H1 (cell line): Measurements from ENCODE around the gene NF1. TPM values are rescaled to one million over a fixed set of nuclear protein-coding genes. Genes with fewer than 3 reads are reported as not detected.

Experiments
- CTCF ChIA-PET: fragments of 300-600 bp; sonication (Branson Sonifier 250); formaldehyde crosslinking; loops from one replicate; lab custom pipeline; 2021; ENCODE audit not compliant: partially characterized antibody; lab: Charles Lee
- POLR2A ChIA-PET: fragments of 300-600 bp; sonication (Branson Sonifier 250); formaldehyde crosslinking; loops from one replicate; lab custom pipeline; 2021; ENCODE audit warnings: inconsistent platforms; ENCODE audit not compliant: partially characterized antibody; lab: Charles Lee
- DNase-seq, 2 experiments: peaks; one replicate each; pipeline versions ENCODE4 v3.0.0 to v3.0.0-alpha.2; 2010 to 2022; ENCODE audit warnings: low spot score in 2 of 2, low read depth in 1 of 2, mixed read lengths in 1 of 2
- FAIRE-seq: peaks from 2 replicates; lab custom pipeline; 2011; peaks lifted over from hg19 to GRCh38; lab: Jason Lieb, UNC
- H2AFZ ChIP-seq: 2 replicates; pipeline ENCODE4 v1.8.1; 2012; ENCODE audit warnings: low read length, inconsistent platforms
- H2AK5ac ChIP-seq: 2 replicates; pipeline ENCODE4 v1.6.1; 2013; ENCODE audit warnings: low read depth, low read length
- H2BK120ac ChIP-seq: replicated peaks from 2 replicates; pipeline ENCODE3; 2013; ENCODE audit warnings: low read depth, low read length, inconsistent platforms
- H2BK12ac ChIP-seq: 2 replicates; pipeline ENCODE4 v1.6.1; 2013; ENCODE audit warnings: low read depth, low read length
- H2BK15ac ChIP-seq: 2 replicates; pipeline ENCODE4 v1.6.1; 2013; ENCODE audit warnings: low read length
- H2BK20ac ChIP-seq: 2 replicates; pipeline ENCODE4 v1.6.1; 2013; ENCODE audit warnings: low read length
- H2BK5ac ChIP-seq: 2 replicates; pipeline ENCODE4 v1.6.1; 2013; ENCODE audit warnings: low read depth, low read length
- H3K14ac ChIP-seq: 2 replicates; pipeline ENCODE4 v1.6.1; 2013; ENCODE audit warnings: inconsistent platforms; ENCODE audit not compliant: insufficient read length
- H3K18ac ChIP-seq: 2 replicates; pipeline ENCODE4 v1.6.1; 2013; ENCODE audit warnings: low read length; ENCODE audit errors: extremely low read depth
- H3K23ac ChIP-seq: 2 replicates; pipeline ENCODE4 v1.6.1; 2013; ENCODE audit warnings: inconsistent platforms; ENCODE audit not compliant: insufficient read length
- H3K23me2 ChIP-seq: 2 replicates; pipeline ENCODE4 v1.6.1; 2013; ENCODE audit warnings: low read depth, low read length
- H3K27ac ChIP-seq: 2 replicates; pipeline ENCODE4 v1.6.1; 2011; ENCODE audit warnings: low read depth, low read length, inconsistent platforms
- H3K27me3 ChIP-seq, 4 experiments: replicated peaks in 1 of 4; 1 replicate in 1 of 4; 2 replicates in 3 of 4; pipeline versions ENCODE4 v1.6.1 to v1.8.1; 2011 to 2013; ENCODE audit warnings: low read length in 3 of 4, mild to moderate bottlenecking in 3 of 4, inconsistent platforms in 2 of 4, mixed read lengths in 2 of 4, moderate library complexity in 1 of 4; ENCODE audit not compliant: control insufficient read depth in 3 of 4, insufficient read depth in 3 of 4; ENCODE audit errors: extremely low read depth in 1 of 4
- H3K36me3 ChIP-seq, 4 experiments: 2 replicates each; pipeline versions ENCODE4 v1.6.1 to v1.8.1; 2011 to 2013; ENCODE audit warnings: mild to moderate bottlenecking in 4 of 4, low read length in 3 of 4, moderate library complexity in 2 of 4, control low read depth in 1 of 4, inconsistent platforms in 1 of 4; ENCODE audit not compliant: insufficient read depth in 4 of 4, control insufficient read depth in 2 of 4
- H3K4ac ChIP-seq: replicated peaks from 2 replicates; pipeline ENCODE3; 2013; ENCODE audit warnings: low read length, low read depth, mixed read lengths, inconsistent platforms; ENCODE audit not compliant: insufficient read length
- H3K4me1 ChIP-seq, 4 experiments: replicated peaks in 1 of 4; 1 replicate in 1 of 4; 2 replicates in 3 of 4; pipeline versions ENCODE4 v1.6.1 to v1.8.1; 2011 to 2013; ENCODE audit warnings: low read length in 3 of 4, inconsistent platforms in 2 of 4, mixed read lengths in 1 of 4; ENCODE audit not compliant: insufficient read depth in 4 of 4, control insufficient read depth in 3 of 4
- H3K4me2 ChIP-seq, 2 experiments: 2 replicates each; pipeline versions ENCODE4 v1.6.1 to v1.8.1; 2011 to 2013; ENCODE audit warnings: low read depth in 2 of 2, low read length in 2 of 2, control low read depth in 1 of 2, inconsistent platforms in 1 of 2, mild to moderate bottlenecking in 1 of 2; ENCODE audit not compliant: insufficient read depth in 1 of 2
- H3K4me3 ChIP-seq, 4 experiments: fragments of 200-600, 300-600 bp in 1 of 4; sonication (generic), shearing (Covaris generic), sonication (Bioruptor Twin) in 1 of 4; 2 replicates each; pipeline versions ENCODE4 v1.5.1 to v1.8.1; 2011 to 2016; ENCODE audit warnings: low read length in 4 of 4, low read depth in 3 of 4, control low read depth in 2 of 4, inconsistent platforms in 2 of 4, mild to moderate bottlenecking in 2 of 4, mixed read lengths in 1 of 4, moderate library complexity in 1 of 4; ENCODE audit not compliant: insufficient read depth in 2 of 4; ENCODE audit errors: extremely low read depth in 1 of 4
- H3K56ac ChIP-seq: replicated peaks from 2 replicates; pipeline ENCODE3; 2013; ENCODE audit warnings: low read depth, mild to moderate bottlenecking, mixed read lengths, low read length, inconsistent platforms; ENCODE audit not compliant: insufficient read length
- H3K79me1 ChIP-seq: 2 replicates; pipeline ENCODE4 v1.6.1; 2013; ENCODE audit warnings: low read depth, low read length, control low read depth
- H3K79me2 ChIP-seq, 2 experiments: 2 replicates each; pipeline versions ENCODE4 v1.6.1 to v1.8.1; 2012 to 2013; ENCODE audit warnings: low read length in 2 of 2, mild to moderate bottlenecking in 2 of 2, inconsistent platforms in 1 of 2; ENCODE audit not compliant: insufficient read depth in 2 of 2, control insufficient read depth in 1 of 2
- H3K9ac ChIP-seq, 4 experiments: replicated peaks in 1 of 4; 1 replicate in 1 of 4; 2 replicates in 3 of 4; pipeline versions ENCODE4 v1.6.1 to v1.8.1; 2011 to 2013; ENCODE audit warnings: low read depth in 3 of 4, low read length in 3 of 4, control low read depth in 2 of 4, mild to moderate bottlenecking in 2 of 4, moderate library complexity in 2 of 4, inconsistent platforms in 1 of 4; ENCODE audit errors: extremely low read depth in 1 of 4
- H3K9me3 ChIP-seq, 2 experiments: 2 replicates each; pipeline versions ENCODE4 v1.6.1 to v1.8.1; 2012 to 2013; ENCODE audit warnings: mild to moderate bottlenecking in 2 of 2, moderate library complexity in 2 of 2, control low read depth in 1 of 2, inconsistent platforms in 1 of 2, low read depth in 1 of 2, low read length in 1 of 2, mixed read lengths in 1 of 2; ENCODE audit not compliant: insufficient read depth in 2 of 2
- H4K20me1 ChIP-seq, 2 experiments: replicated peaks in 1 of 2; 2 replicates each; pipeline versions ENCODE3 to v1.8.1; 2011 to 2013; ENCODE audit warnings: inconsistent platforms in 2 of 2, low read length in 2 of 2, mild to moderate bottlenecking in 1 of 2; ENCODE audit not compliant: insufficient read depth in 2 of 2, control insufficient read depth in 1 of 2
- H4K5ac ChIP-seq: 2 replicates; pipeline ENCODE4 v1.6.1; 2013; ENCODE audit warnings: low read length, low read depth, mixed read lengths, inconsistent platforms; ENCODE audit not compliant: insufficient read length
- H4K8ac ChIP-seq: 2 replicates; pipeline ENCODE4 v1.8.0; 2013; ENCODE audit warnings: mild to moderate bottlenecking, moderate library complexity, low read length, inconsistent platforms; ENCODE audit not compliant: insufficient read depth; ENCODE audit errors: extremely low read depth
- H4K91ac ChIP-seq: replicated peaks from 2 replicates; pipeline ENCODE3; 2013; ENCODE audit warnings: low read length, mixed read lengths, inconsistent platforms; ENCODE audit not compliant: insufficient read length
- CTBP2 ChIP-seq: IDR thresholded peaks from 2 replicates; pipeline ENCODE4 v1.7.0; 2011; ENCODE audit warnings: borderline replicate concordance, mild to moderate bottlenecking, moderate library complexity, mixed read lengths, low read length; ENCODE audit not compliant: insufficient read depth, insufficient read length
- JUND ChIP-seq: IDR thresholded peaks from 2 replicates; pipeline ENCODE4 v1.6.1; 2011; ENCODE audit warnings: mild to moderate bottlenecking, improper control_type of control experiment, low read length
- MAX ChIP-seq: IDR thresholded peaks from 2 replicates; pipeline ENCODE4 v1.6.1; 2012; ENCODE audit warnings: inconsistent platforms
- SAP30 ChIP-seq: fragments of 300-600 bp; sonication (generic); IDR thresholded peaks from 2 replicates; pipeline ENCODE4 v1.7.1; 2012; ENCODE audit warnings: low read length, moderate library complexity, mild to moderate bottlenecking, inconsistent platforms; ENCODE audit not compliant: insufficient read depth, insufficient replicate concordance
- SIN3A ChIP-seq, 2 experiments: IDR thresholded peaks in 1 of 2; conservative IDR thresholded peaks in 1 of 2; 2 replicates each; pipeline ENCODE4 v1.6.1; 2011 to 2012; ENCODE audit warnings: low read length in 2 of 2, improper control_type of control experiment in 1 of 2, low read depth in 1 of 2, mild to moderate bottlenecking in 1 of 2
- TCF12 ChIP-seq: IDR thresholded peaks from 2 replicates; pipeline ENCODE4 v1.6.1; 2011; ENCODE audit warnings: low read depth, mild to moderate bottlenecking, low read length
- YY1 ChIP-seq: IDR thresholded peaks from 2 replicates; pipeline ENCODE4 v1.6.1; 2011; ENCODE audit warnings: low read depth, mild to moderate bottlenecking, low read length
- WGBS, 2 experiments: shearing (Covaris generic) in 1 of 2; methylation state at CpG; one replicate each; pipeline versions ENCODE4 v1.1.6 to v1.1.7; 2013 to 2015; ENCODE audit warnings: low lambda C conversion rate in 2 of 2, mixed read lengths in 2 of 2, inconsistent platforms in 1 of 2, low coverage in 1 of 2, missing lambda C conversion rate in 1 of 2; ENCODE audit not compliant: insufficient replicate concordance in 2 of 2, insufficient coverage in 1 of 2, insufficient read length in 1 of 2; ENCODE audit errors: extremely low coverage in 1 of 2, missing lambda C conversion rate in 1 of 2; 5-methylcytosine and 5-hydroxymethylcytosine counted together
- polyA plus RNA-seq, 7 experiments: library from polyadenylated mRNA; depleted of rRNA in 3 of 7; stranded (reverse) in 5 of 7; unstranded in 2 of 7; fragments of >200 nt in 5 of 7; fragments of 200-250 nt in 2 of 7; gene quantifications; 1 replicate in 5 of 7; 2 replicates in 1 of 7; 4 replicates in 1 of 7; pipeline versions ENCODE4 v1.2.1 to v1.2.3, GENCODE V29; 2011 to 2013; ENCODE audit warnings: missing spikeins in 2 of 7, mixed read lengths in 2 of 7
- total RNA-seq: library from RNA; stranded (reverse); fragmentation: NEBNext Ultra II Directional; extraction: Animal tissue kit (Norgen Biotek cat#: 25700); gene quantifications from 2 replicates; pipeline ENCODE4 v1.2.1, GENCODE V29; 2021

NF1 gene
- total and polyA plus RNA-seq, 2 of the 8 experiments (the other 6 are each of a cell fraction or from before 2014, with no cell fraction given) = 19.3 to 29.6 TPM

DNA sequence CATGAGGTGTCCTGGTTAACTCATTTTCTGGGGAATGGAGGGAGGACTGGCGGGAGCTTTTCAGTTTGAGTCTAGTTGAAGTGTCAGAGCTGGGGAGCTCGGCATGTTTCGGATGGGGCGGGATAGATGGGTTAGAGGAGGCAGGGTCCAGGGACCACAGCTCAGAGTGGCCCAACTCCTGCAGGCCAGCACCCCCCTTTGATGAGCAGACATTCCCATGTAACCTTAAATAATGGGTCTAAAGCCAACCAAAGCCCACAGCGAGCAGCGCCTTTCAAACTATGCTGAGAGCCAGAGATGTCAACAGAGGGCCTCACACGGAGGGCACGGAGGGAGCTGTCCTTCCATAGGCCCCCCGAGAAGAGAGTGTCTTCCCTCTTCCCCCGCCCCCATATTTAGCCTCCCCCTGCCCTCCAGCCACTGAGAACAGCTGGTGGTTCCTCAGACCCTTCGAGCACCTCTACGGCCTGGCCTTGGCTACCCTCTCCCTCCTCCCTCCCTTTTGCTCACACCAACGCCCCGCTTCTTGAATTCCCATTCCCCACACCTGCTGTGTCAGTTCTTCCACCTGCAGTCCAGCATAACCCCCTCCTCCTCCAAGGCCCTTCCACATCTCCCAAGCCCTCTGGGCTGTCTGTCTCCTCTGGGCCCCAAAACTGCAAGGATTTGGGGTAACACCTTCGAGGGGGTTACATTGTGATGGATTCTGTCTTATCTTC lies 318.5 kb downstream of the NF1 start:
- no peak for DNase-seq
- no peak overlapping the region for H2AFZ ChIP-seq

More for the DNA sequence above, 318.5 kb downstream of the NF1 start:
- no peak overlapping the region for H2BK120ac ChIP-seq
- peak overlapping the region in 1 of 2 experiments; percentile 9; a peak in 1 of 4 replicates for H3K4me2 ChIP-seq
- H3K18ac ChIP-seq = no peak overlapping the region; the same call in 1 of the 2 replicates
- H3K79me2 ChIP-seq = no peaks in the 10 kb centered on the region
- no peak overlapping the region for H3K27ac ChIP-seq
- H3K27me3 ChIP-seq = no peaks in the 10 kb centered on the region
- no peak overlapping the region; a peak in 1 of 7 replicates for H3K9ac ChIP-seq
- 0 out of 2 replicates have a peak overlapping the region, but pooled peaks have one; percentile 48 for H2BK20ac ChIP-seq
- no peaks in the 10 kb centered on the region for H3K79me1 ChIP-seq
- H2AK5ac ChIP-seq = no peak overlapping the region; the same call in 1 of the 2 replicates
- TF ChIP-seq TCF12 (0 out of 2 replicates have a peak, but pooled peaks have one; percentile 7), YY1 (no peak), JUND (no peak), CTBP2 (peak; percentile 60), MAX (0 out of 2 replicates have a peak, but pooled peaks have one; percentile 21), SAP30 (no peak), SIN3A (conservative IDR thresholded peaks at IDR 0.05 in 1 of 2, IDR thresholded peaks at IDR 0.05 in 1 of 2; ENCODE audit: low read depth in 1 of 2, low read length in 2 of 2) (0 out of 4 replicates have a peak, but pooled peaks of 1 of the 2 experiments have one; percentile 28)
- TF ChIP-seq, all 59 proteins: peak for 4
- Histone ChIP-seq H3K23me2 (no peaks in the 10 kb centered on the region), H2BK15ac (no peak overlapping the region), H2BK12ac (peak overlapping the region; percentile 68; the same call in 1 of the 2 replicates), H3K4me1 (peaks cover 2 to 27% (median 8%) of the 10 kb centered on the region in 4 experiments), H3K4ac (no peak overlapping the region), H4K8ac (no peak overlapping the region), H3K14ac (no peak overlapping the region), H2BK5ac (no peak overlapping the region), H3K4me3 (no peak overlapping the region), H3K36me3 (no peaks in the 10 kb centered on the region), H4K20me1 (peaks cover 0 to 2% of the 10 kb centered on the region in 2 experiments), H3K56ac (no peak overlapping the region), H4K91ac (no peak overlapping the region), H4K5ac (no peak overlapping the region), H3K9me3 (no peaks in the 10 kb centered on the region), H3K23ac (no peak overlapping the region)
- ChIA-PET POLR2A (interaction anchor here (0.8 to 1.2 kb wide), 3 partner anchors 8 to 22 kb away, joined by 3 to 4 read pairs (median 3); partner anchors contain the start of gene RAB11FIP4), CTCF (interaction anchor here (0.6 to 2.7 kb wide), 12 partner anchors 11 to 454 kb away, joined by 3 to 11 read pairs (median 5); no protein-coding TSS in a partner anchor)
- 70% methylated on average over 13 of the region's 15 CpGs; no CpG with 5 or more reads in 1 of the 2 experiments for WGBS, 2 experiments
- no peak for FAIRE-seq
